ENCODE measurements around the gene RASSF1. TPM values are rescaled to one million over a fixed set of nuclear protein-coding genes. Genes with fewer than 3 reads are reported as not detected.
A peak's percentile ranks its signal among the peaks of the same experiment; 100 is the strongest.

The RASSF1 gene
- total RNA-seq, 1 donor from 2014 or later, result 13.8 TPM

GRCh38 chr3:50292159-50293078 lies 48.2 kb downstream of the RASSF1 start, which contains the start of gene IFRD2:
IFRD2 (minus strand) TSS chr3:50292429; CDS start chr3:50292274, 155 bp downstream.
- Mint-ChIP-seq H3K4me1 (ENCODE audit: unreplicated experiment) (peaks cover 13% of the 10 kb centered on the region), H3K36me3 (no peaks in the 10 kb centered on the region), H3K27me3 (no peaks in the 10 kb centered on the region), H3K27ac (peak within 1 kb of the TSS; percentile 99), H3K4me3 (peak within 1 kb of the TSS; percentile 91), H3K9me3 (no peaks in the 10 kb centered on the region)
- DNase-seq (ENCODE audit: extremely low spot score, unreplicated experiment), result peak; percentile 95
- no peak for TF ChIP-seq CTCF (conservative IDR thresholded peaks at IDR 0.05)

- Mint-ChIP-seq H3K4me1 (ENCODE audit: unreplicated experiment) (peaks cover 13% of the 10 kb centered on the region), H3K9me3 (no peaks in the 10 kb centered on the region), H3K27ac (no peak overlapping the region), H3K27me3 (no peaks in the 10 kb centered on the region), H3K36me3 (no peaks in the 10 kb centered on the region), H3K4me3 (peak overlapping the region; percentile 44)
- no peak for DNase-seq (ENCODE audit: extremely low spot score, unreplicated experiment)
- no peak for TF ChIP-seq CTCF (conservative IDR thresholded peaks at IDR 0.05)
These were observed 50.4 kb downstream of the RASSF1 start for GRCh38 chr3:50290161-50290641.

- H3K27ac Mint-ChIP-seq, result no peak overlapping the region
- no peak for DNase-seq (ENCODE audit: extremely low spot score, unreplicated experiment)
- H3K27me3 Mint-ChIP-seq, result no peaks in the 10 kb centered on the region
- no peak overlapping the region for H3K4me3 Mint-ChIP-seq
- no peak for TF ChIP-seq CTCF (conservative IDR thresholded peaks at IDR 0.05)
- H3K9me3 Mint-ChIP-seq, result no peaks in the 10 kb centered on the region
- peaks cover 13% of the 10 kb centered on the region for H3K4me1 Mint-ChIP-seq (ENCODE audit: unreplicated experiment)
- H3K36me3 Mint-ChIP-seq, result no peaks in the 10 kb centered on the region
These were observed 51.5 kb downstream of the RASSF1 start for GRCh38 chr3:50289130-50289529.

- no peaks in the 10 kb centered on the region for H3K36me3 Mint-ChIP-seq
- DNase-seq (ENCODE audit: extremely low spot score, unreplicated experiment), result no peak
- no peak for TF ChIP-seq CTCF (conservative IDR thresholded peaks at IDR 0.05)
- H3K27ac Mint-ChIP-seq, result no peak overlapping the region
- no peaks in the 10 kb centered on the region for H3K27me3 Mint-ChIP-seq
- no peak overlapping the region for H3K4me3 Mint-ChIP-seq
- H3K9me3 Mint-ChIP-seq, result no peaks in the 10 kb centered on the region
- H3K4me1 Mint-ChIP-seq (ENCODE audit: unreplicated experiment), result peaks cover 13% of the 10 kb centered on the region
These were observed 52.1 kb downstream of the RASSF1 start for GRCh38 chr3:50288387-50289007.

GRCh38 chr3:50287262-50287661 lies 53.4 kb downstream of the RASSF1 start:
- H3K4me3 Mint-ChIP-seq, result no peak overlapping the region
- H3K9me3 Mint-ChIP-seq, result no peaks in the 10 kb centered on the region
- no peak overlapping the region for H3K27ac Mint-ChIP-seq
- no peak for TF ChIP-seq CTCF (conservative IDR thresholded peaks at IDR 0.05)
- peaks cover 6% of the 10 kb centered on the region for H3K4me1 Mint-ChIP-seq (ENCODE audit: unreplicated experiment)
- H3K27me3 Mint-ChIP-seq, result no peaks in the 10 kb centered on the region
- H3K36me3 Mint-ChIP-seq, result no peaks in the 10 kb centered on the region
- DNase-seq (ENCODE audit: extremely low spot score, unreplicated experiment), result no peak
